GM06990 (cell line): ENCODE data around the gene CFAP74.

Source experiments
- DNase-seq: peaks from one replicate; pipeline ENCODE4 v3.0.0-alpha.2; 2011; ENCODE audit not compliant: insufficient read length; ENCODE audit errors: extremely low read depth
- H3K27me3 ChIP-seq: replicated peaks from 2 replicates; pipeline ENCODE4 v1.6.0; 2011; ENCODE audit warnings: low read length; ENCODE audit not compliant: control insufficient read depth, insufficient read depth
- H3K36me3 ChIP-seq: 2 replicates; pipeline ENCODE4 v1.5.1; 2011; ENCODE audit warnings: low read length; ENCODE audit not compliant: control insufficient read depth, insufficient read depth
- H3K4me3 ChIP-seq: replicated peaks from 2 replicates; pipeline ENCODE4 v1.5.1; 2011; ENCODE audit warnings: low read depth, mild to moderate bottlenecking, control low read depth, low read length
- CTCF ChIP-seq: IDR thresholded peaks from 2 replicates; pipeline ENCODE4 v1.5.1; 2011; ENCODE audit warnings: low read length, control low read depth, mild to moderate bottlenecking, inconsistent platforms; ENCODE audit not compliant: insufficient read depth, poor library complexity, severe bottlenecking

Gene CFAP74

GRCh38 chr1:1958071-1958541 lies 45.5 kb downstream of the CFAP74 start:
- Histone ChIP-seq H3K27me3 (0 out of 2 replicates have a peak, but pooled peaks cover 1% of the 10 kb centered on the region), H3K36me3 (no peaks in the 10 kb centered on the region), H3K4me3 (no peak overlapping the region)
- TF ChIP-seq CTCF: no peak
- DNase-seq: no peak

- no peak for DNase-seq
- H3K36me3 ChIP-seq: no peaks in the 10 kb centered on the region
Measured at GRCh38 chr1:1957533-1957961, 46.0 kb downstream of the CFAP74 start.

GRCh38 chr1:1956586-1957532 lies 46.7 kb downstream of the CFAP74 start:
- no peak for DNase-seq
- 0 out of 2 replicates have a peak, but pooled peaks cover 1% of the 10 kb centered on the region for H3K27me3 ChIP-seq
- no peaks in the 10 kb centered on the region for H3K36me3 ChIP-seq
- no peak overlapping the region for H3K4me3 ChIP-seq
- TF ChIP-seq CTCF: no peak

More at GRCh38 chr1:1957533-1957961, 46.0 kb downstream of the CFAP74 start:
- Histone ChIP-seq H3K4me3 (no peak overlapping the region), H3K27me3 (0 out of 2 replicates have a peak, but pooled peaks cover 1% of the 10 kb centered on the region)
- TF ChIP-seq CTCF: no peak

- DNase-seq: no peak
- Histone ChIP-seq H3K27me3 (0 out of 2 replicates have a peak, but pooled peaks cover 1% of the 10 kb centered on the region), H3K36me3 (no peaks in the 10 kb centered on the region), H3K4me3 (no peak overlapping the region)
- TF ChIP-seq CTCF: no peak
Measured at GRCh38 chr1:1956101-1956500, 47.5 kb downstream of the CFAP74 start.

GRCh38 chr1:1955621-1956094 lies 47.9 kb downstream of the CFAP74 start:
- H3K4me3 ChIP-seq: no peak overlapping the region
- DNase-seq: no peak
- no peak for TF ChIP-seq CTCF
- H3K27me3 ChIP-seq: 0 out of 2 replicates have a peak, but pooled peaks cover 1% of the 10 kb centered on the region
- H3K36me3 ChIP-seq: no peaks in the 10 kb centered on the region
